Measurements from ENCODE around the gene CDCA7L. TPM values are rescaled to one million over a fixed set of nuclear protein-coding genes. Genes with fewer than 3 reads are reported as not detected.

CDCA7L gene
- total RNA-seq, 4 donors from 2014 or later: 29.2 to 129 (median 74.9) TPM

GRCh38 chr7:21943436-21943835 is 2.3 kb downstream of the CDCA7L start:
- 75 to 88% methylated on average over 5 of the region's 5 CpGs for WGBS, 2 donors
- DNase-seq (ENCODE audit: low spot score in 2 of 2): no peak
- no peak overlapping the region for H3K4me3 ChIP-seq (ENCODE audit: low read depth, poor library complexity, severe bottlenecking)

GRCh38 chr7:21942955-21943354 is 2.7 kb downstream of the CDCA7L start:
- no peak overlapping the region for H3K4me3 ChIP-seq (ENCODE audit: low read depth, poor library complexity, severe bottlenecking)
- no peak for TF ChIP-seq CTCF (IDR thresholded peaks at IDR 0.05)
- no peak for DNase-seq (ENCODE audit: low spot score in 2 of 2)
- WGBS, 2 donors: 55 to 65% methylated on average over 6 of the region's 6 CpGs
- intact Hi-C loops (cut with DNase I; ENCODE audit: low total_unique reads): no loop called here

More at GRCh38 chr7:21943436-21943835, 2.3 kb downstream of the CDCA7L start:
- no peak for TF ChIP-seq CTCF (IDR thresholded peaks at IDR 0.05)
- no peak for TF ChIP-seq POLR2A (IDR thresholded peaks at IDR 0.05)
- intact Hi-C loops (cut with DNase I; ENCODE audit: low total_unique reads): no loop called here

GRCh38 chr7:21941611-21942141 is 4.0 kb downstream of the CDCA7L start:
- intact Hi-C loops (cut with DNase I; ENCODE audit: low total_unique reads): no loop called here
- H3K4me3 ChIP-seq (ENCODE audit: low read depth, poor library complexity, severe bottlenecking): no peak overlapping the region
- TF ChIP-seq CTCF (IDR thresholded peaks at IDR 0.05): no peak
- no peak for TF ChIP-seq POLR2A (IDR thresholded peaks at IDR 0.05)
- no peak for DNase-seq (ENCODE audit: low spot score in 2 of 2)
- WGBS, 2 donors: 38 to 44% methylated on average over 3 of the region's 3 CpGs

- TF ChIP-seq CTCF (IDR thresholded peaks at IDR 0.05) (no peak), POLR2A (IDR thresholded peaks at IDR 0.05) (no peak)
- intact Hi-C loops (cut with DNase I; ENCODE audit: low total_unique reads): no loop called here
- no peak overlapping the region for H3K4me3 ChIP-seq (ENCODE audit: low read depth, poor library complexity, severe bottlenecking)
- no peak for DNase-seq (ENCODE audit: low spot score in 2 of 2)
- WGBS, 2 donors: 92 to 94% methylated on average over 3 of the region's 3 CpGs
Measured at GRCh38 chr7:21939858-21940372, 5.8 kb downstream of the CDCA7L start.

- 60 to 63% methylated on average over 4 of the region's 4 CpGs for WGBS, 2 donors
- intact Hi-C loops (cut with DNase I; ENCODE audit: low total_unique reads): no loop called here
- DNase-seq (ENCODE audit: low spot score in 2 of 2): no peak
- no peak for TF ChIP-seq CTCF (IDR thresholded peaks at IDR 0.05)
- no peak for TF ChIP-seq POLR2A (IDR thresholded peaks at IDR 0.05)
- H3K4me3 ChIP-seq (ENCODE audit: low read depth, poor library complexity, severe bottlenecking): no peak overlapping the region
Measured at GRCh38 chr7:21939136-21939857, 6.4 kb downstream of the CDCA7L start.

Measured in lower leg skin (tissue), 4 donors.